Measurements from ENCODE around the gene TUT4. TPM values are rescaled to one million over a fixed set of nuclear protein-coding genes. Genes with fewer than 3 reads are reported as not detected.

The TUT4 gene
- total RNA-seq, 1 donor from 2014 or later: 139 TPM

GRCh38 chr1:52597912-52598311 lies 45.0 kb upstream of the TUT4 start:
- H3K4me1 Mint-ChIP-seq: peaks cover 31% of the 10 kb centered on the region
- Histone ChIP-seq H3K27me3 (peaks cover 31% of the 10 kb centered on the region), H3K9ac (no peak overlapping the region), H2AFZ (replicated peaks) (no peak overlapping the region), H3K4me2 (no peak overlapping the region), H3K36me3 (no peaks in the 10 kb centered on the region), H3K4me1 (peaks cover 23% of the 10 kb centered on the region), H3F3A (ENCODE audit: low read depth) (no peaks in the 10 kb centered on the region), H3K4me3 (no peak overlapping the region), H4K20me1 (ENCODE audit: low read depth) (no peaks in the 10 kb centered on the region), H3K9me3 (ENCODE audit: low read depth) (no peaks in the 10 kb centered on the region), H3K27ac (no peak overlapping the region), H3K79me2 (ENCODE audit: low read depth) (no peaks in the 10 kb centered on the region)
- no peak overlapping the region for H3K4me3 Mint-ChIP-seq
- no peak overlapping the region for H3K27ac Mint-ChIP-seq
- no peaks in the 10 kb centered on the region for H3K36me3 Mint-ChIP-seq
- H3K27me3 Mint-ChIP-seq (ENCODE audit: insufficient read depth, low read depth): peaks cover 5% of the 10 kb centered on the region
- no peak for TF ChIP-seq EZH2 (IDR thresholded peaks at IDR 0.05)
- TF ChIP-seq EZH2phosphoT487 (IDR thresholded peaks at IDR 0.05): no peak
- TF ChIP-seq CTCF (IDR thresholded peaks at IDR 0.05): no peak
- no peak for DNase-seq (ENCODE audit: low spot score)
- H3K9me3 Mint-ChIP-seq: peaks cover 3% of the 10 kb centered on the region

- H3K9me3 ChIP-seq (ENCODE audit: low read depth): no peaks in the 10 kb centered on the region
- no peak overlapping the region for H3K4me3 ChIP-seq
- peak overlapping the region; percentile 45 for H3K4me2 ChIP-seq
- H3K4me1 ChIP-seq: peaks cover 23% of the 10 kb centered on the region
- Mint-ChIP-seq H3K27ac (no peak overlapping the region), H3K4me3 (no peak overlapping the region), H3K4me1 (peaks cover 39% of the 10 kb centered on the region), H3K36me3 (no peaks in the 10 kb centered on the region), H3K27me3 (ENCODE audit: insufficient read depth, low read depth) (peaks cover 7% of the 10 kb centered on the region), H3K9me3 (peaks cover 3% of the 10 kb centered on the region)
- H3K27me3 ChIP-seq: peaks cover 3% of the 10 kb centered on the region
- peak overlapping the region; percentile 95 for H2AFZ ChIP-seq (replicated peaks)
- no peak overlapping the region for H3K27ac ChIP-seq
- peaks cover 11% of the 10 kb centered on the region for H3F3A ChIP-seq (ENCODE audit: low read depth)
- no peak overlapping the region for H3K9ac ChIP-seq
- DNase-seq (ENCODE audit: low spot score): no peak
- no peaks in the 10 kb centered on the region for H3K79me2 ChIP-seq (ENCODE audit: low read depth)
- no peaks in the 10 kb centered on the region for H3K36me3 ChIP-seq
- TF ChIP-seq EZH2phosphoT487 (IDR thresholded peaks at IDR 0.05): no peak
- no peak for TF ChIP-seq CTCF (IDR thresholded peaks at IDR 0.05)
- TF ChIP-seq EZH2 (IDR thresholded peaks at IDR 0.05): no peak
- no peaks in the 10 kb centered on the region for H4K20me1 ChIP-seq (ENCODE audit: low read depth)
Observed at GRCh38 chr1:52595061-52595460, 42.2 kb upstream of the TUT4 start.

- H3K9me3 ChIP-seq (ENCODE audit: low read depth): no peaks in the 10 kb centered on the region
- no peaks in the 10 kb centered on the region for H3K36me3 Mint-ChIP-seq
- no peak overlapping the region for H3K9ac ChIP-seq
- no peaks in the 10 kb centered on the region for H3K9me3 Mint-ChIP-seq
- no peak overlapping the region for H2AFZ ChIP-seq (replicated peaks)
- peaks cover 38% of the 10 kb centered on the region for H3K4me1 ChIP-seq
- H4K20me1 ChIP-seq (ENCODE audit: low read depth): no peaks in the 10 kb centered on the region
- H3F3A ChIP-seq (ENCODE audit: low read depth): peaks cover 21% of the 10 kb centered on the region
- no peaks in the 10 kb centered on the region for H3K27me3 ChIP-seq
- H3K4me1 Mint-ChIP-seq: peaks cover 52% of the 10 kb centered on the region
- H3K27ac Mint-ChIP-seq: no peak overlapping the region
- H3K27ac ChIP-seq: no peak overlapping the region
- H3K4me3 Mint-ChIP-seq: no peak overlapping the region
- no peak for TF ChIP-seq EZH2phosphoT487 (IDR thresholded peaks at IDR 0.05)
- no peak for TF ChIP-seq CTCF (IDR thresholded peaks at IDR 0.05)
- no peak for TF ChIP-seq EZH2 (IDR thresholded peaks at IDR 0.05)
- H3K4me2 ChIP-seq: no peak overlapping the region
- no peak for DNase-seq (ENCODE audit: low spot score)
- H3K36me3 ChIP-seq: no peaks in the 10 kb centered on the region
- no peaks in the 10 kb centered on the region for H3K79me2 ChIP-seq (ENCODE audit: low read depth)
- peaks cover 10% of the 10 kb centered on the region for H3K27me3 Mint-ChIP-seq (ENCODE audit: insufficient read depth, low read depth)
- no peak overlapping the region for H3K4me3 ChIP-seq
Observed at GRCh38 chr1:52593495-52593894, 40.6 kb upstream of the TUT4 start.
